Tibial nerve (tissue), 4 donors: ENCODE data around the gene ORC6. TPM values are rescaled to one million over a fixed set of nuclear protein-coding genes. Genes with fewer than 3 reads are reported as not detected.

Source experiments
- DNase-seq, 2 donors: peaks; one replicate each; pipeline ENCODE4 v3.0.0-alpha.2; 2019; ENCODE audit warnings: low spot score in 2 of 2
- H3K27ac ChIP-seq, 4 donors: fragments of 200-600 bp; sonication (generic) in 3 of 4; one replicate each; pipeline ENCODE4 v1.5.1; 2017 to 2019; ENCODE audit warnings: mild to moderate bottlenecking in 1 of 4
- H3K27me3 ChIP-seq, 2 donors: fragments of 200-600 bp; sonication (generic) in 1 of 2; one replicate each; pipeline versions ENCODE4 v1.5.1 to v1.6.0; 2017 to 2019
- H3K36me3 ChIP-seq, 3 donors: fragments of 200-600 bp; sonication (generic); one replicate each; pipeline ENCODE4 v1.5.1; 2018 to 2019
- H3K4me1 ChIP-seq, 4 donors: fragments of 200-600 bp; sonication (generic) in 3 of 4; one replicate each; pipeline ENCODE4 v1.5.1; 2017 to 2019
- H3K4me3 ChIP-seq, 4 donors: fragments of 200-600 bp; sonication (generic) in 3 of 4; one replicate each; pipeline ENCODE4 v1.5.1; 2017 to 2019; ENCODE audit warnings: mild to moderate bottlenecking in 1 of 4, moderate library complexity in 1 of 4
- H3K9me3 ChIP-seq, 4 donors: fragments of 200-600 bp; sonication (generic) in 3 of 4; one replicate each; pipeline ENCODE4 v1.5.1; 2017 to 2019
- CTCF ChIP-seq, 5 experiments: fragments of 200-600 bp in 3 of 5; fragments of 450-650 bp in 2 of 5; sonication (generic) in 3 of 5; IDR thresholded peaks; one replicate each; pipeline ENCODE4 v1.5.1; 2016 to 2019; ENCODE audit warnings: antibody characterized with exemption in 5 of 5, mild to moderate bottlenecking in 3 of 5, moderate library complexity in 2 of 5
- EP300 ChIP-seq, 2 donors: sonication (generic); formaldehyde crosslinking; IDR thresholded peaks; one replicate each; pipeline ENCODE4 v1.6.1; 2017; ENCODE audit warnings: antibody characterized with exemption in 2 of 2, mild to moderate bottlenecking in 1 of 2
- POLR2A ChIP-seq, 2 donors: fragments of 450-650 bp; IDR thresholded peaks; one replicate each; pipeline ENCODE4 v1.6.1; 2017; ENCODE audit warnings: antibody characterized with exemption in 2 of 2, mild to moderate bottlenecking in 2 of 2, moderate library complexity in 2 of 2
- WGBS, 2 donors: methylation state at CpG; one replicate each; pipeline ENCODE4 v1.1.5; 2018; 5-methylcytosine and 5-hydroxymethylcytosine counted together
- total RNA-seq, 4 donors: library from RNA; depleted of rRNA; stranded (reverse); fragments of >200 nt; gene quantifications; one replicate each; pipeline ENCODE4 v1.1.0, GENCODE V29; 2016

The ORC6 gene
- total RNA-seq, 4 donors from 2014 or later: 0.42 to 3.6 (median 1.2) TPM

GRCh38 chr16:46686815-46687473, 2.5 kb upstream of the ORC6 start:
- Histone ChIP-seq H3K9me3 (no peaks in the 10 kb centered on the region), H3K4me3 (peak overlapping the region in 1 of 4 donors; percentile 89), H3K27me3 (no peaks in the 10 kb centered on the region), H3K27ac (no peak overlapping the region), H3K4me1 (peaks cover 0 to 64% (median 29%) of the 10 kb centered on the region in 4 donors), H3K36me3 (no peaks in the 10 kb centered on the region)
- no peak for DNase-seq
- WGBS, 2 donors: 36 to 47% methylated on average over 5 of the region's 5 CpGs
- TF ChIP-seq CTCF (IDR thresholded peaks at IDR 0.05) (no peak), EP300 (IDR thresholded peaks at IDR 0.05) (no peak), POLR2A (IDR thresholded peaks at IDR 0.05) (no peak)

- 69% methylated on average over 9 of the region's 9 CpGs for WGBS, 2 donors
- no peaks in the 10 kb centered on the region for H3K27me3 ChIP-seq
- H3K4me1 ChIP-seq: peaks cover 0 to 61% (median 29%) of the 10 kb centered on the region in 4 donors
- peak overlapping the region in 3 of 4 donors; percentile 74 to 91 (median 89) for H3K4me3 ChIP-seq
- H3K27ac ChIP-seq: no peak overlapping the region
- DNase-seq: no peak
- H3K36me3 ChIP-seq: no peaks in the 10 kb centered on the region
- TF ChIP-seq CTCF (IDR thresholded peaks at IDR 0.05) (no peak), EP300 (IDR thresholded peaks at IDR 0.05) (no peak), POLR2A (IDR thresholded peaks at IDR 0.05) (no peak)
- no peaks in the 10 kb centered on the region for H3K9me3 ChIP-seq
Measured at GRCh38 chr16:46687486-46687885, 2.0 kb upstream of the ORC6 start.

- no peaks in the 10 kb centered on the region for H3K27me3 ChIP-seq
- DNase-seq: peak in 1 of 2 donors; percentile 39
- TF ChIP-seq EP300 (IDR thresholded peaks at IDR 0.05) (no peak), CTCF (IDR thresholded peaks at IDR 0.05) (no peak), POLR2A (IDR thresholded peaks at IDR 0.05) (no peak)
- H3K27ac ChIP-seq: peak overlapping the region; percentile 94 to 98 (median 96)
- no peaks in the 10 kb centered on the region for H3K36me3 ChIP-seq
- no peaks in the 10 kb centered on the region for H3K9me3 ChIP-seq
- peaks cover 0 to 55% (median 29%) of the 10 kb centered on the region in 4 donors for H3K4me1 ChIP-seq
- 4 to 5% methylated on average over 14 of the region's 14 CpGs for WGBS, 2 donors
- H3K4me3 ChIP-seq: peak overlapping the region; percentile 74 to 96 (median 90)
Measured at GRCh38 chr16:46688101-46688653, 1.3 kb upstream of the ORC6 start.

- Histone ChIP-seq H3K27me3 (no peaks in the 10 kb centered on the region), H3K4me1 (peaks cover 0 to 49% (median 29%) of the 10 kb centered on the region in 4 donors), H3K27ac (peak within 1 kb of the TSS; percentile 94 to 98 (median 96)), H3K9me3 (no peaks in the 10 kb centered on the region), H3K4me3 (peak within 1 kb of the TSS; percentile 74 to 96 (median 90)), H3K36me3 (no peaks in the 10 kb centered on the region)
- 0% methylated on average over 17 to 49 of the region's 54 CpGs for WGBS, 2 donors
- TF ChIP-seq EP300 (IDR thresholded peaks at IDR 0.05): peak in 1 of 2 donors; percentile 86
- no peak for TF ChIP-seq CTCF (IDR thresholded peaks at IDR 0.05)
- TF ChIP-seq POLR2A (IDR thresholded peaks at IDR 0.05): peak; percentile 17 to 74
- DNase-seq: peak; percentile 100
Measured at GRCh38 chr16:46688654-46689364, 650 bp upstream of the ORC6 start, which contains the start of gene VPS35. TSS of gene VPS35 (minus strand) at chr16:46689178. CDS start at chr16:46689133, 45 bp downstream.
